ENCODE measurements around the gene OVCH1.
A peak's percentile ranks its signal among the peaks of the same experiment; 100 is the strongest.

Gene OVCH1

GRCh38 chr12:29416748-29417147 lies 80.7 kb downstream of the OVCH1 start:
- no peak overlapping the region for H3K4me3 ChIP-seq (ENCODE audit: low read length)
- TF ChIP-seq, protein P1, sequence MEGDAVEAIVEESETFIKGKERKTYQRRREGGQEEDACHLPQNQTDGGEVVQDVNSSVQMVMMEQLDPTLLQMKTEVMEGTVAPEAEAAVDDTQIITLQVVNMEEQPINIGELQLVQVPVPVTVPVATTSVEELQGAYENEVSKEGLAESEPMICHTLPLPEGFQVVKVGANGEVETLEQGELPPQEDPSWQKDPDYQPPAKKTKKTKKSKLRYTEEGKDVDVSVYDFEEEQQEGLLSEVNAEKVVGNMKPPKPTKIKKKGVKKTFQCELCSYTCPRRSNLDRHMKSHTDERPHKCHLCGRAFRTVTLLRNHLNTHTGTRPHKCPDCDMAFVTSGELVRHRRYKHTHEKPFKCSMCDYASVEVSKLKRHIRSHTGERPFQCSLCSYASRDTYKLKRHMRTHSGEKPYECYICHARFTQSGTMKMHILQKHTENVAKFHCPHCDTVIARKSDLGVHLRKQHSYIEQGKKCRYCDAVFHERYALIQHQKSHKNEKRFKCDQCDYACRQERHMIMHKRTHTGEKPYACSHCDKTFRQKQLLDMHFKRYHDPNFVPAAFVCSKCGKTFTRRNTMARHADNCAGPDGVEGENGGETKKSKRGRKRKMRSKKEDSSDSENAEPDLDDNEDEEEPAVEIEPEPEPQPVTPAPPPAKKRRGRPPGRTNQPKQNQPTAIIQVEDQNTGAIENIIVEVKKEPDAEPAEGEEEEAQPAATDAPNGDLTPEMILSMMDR (IDR thresholded peaks at IDR 0.05; ENCODE audit: insufficient read depth, low read depth, low read length, missing control alignments): no peak
- DNase-seq (ENCODE audit: low read depth): no peak

DNA sequence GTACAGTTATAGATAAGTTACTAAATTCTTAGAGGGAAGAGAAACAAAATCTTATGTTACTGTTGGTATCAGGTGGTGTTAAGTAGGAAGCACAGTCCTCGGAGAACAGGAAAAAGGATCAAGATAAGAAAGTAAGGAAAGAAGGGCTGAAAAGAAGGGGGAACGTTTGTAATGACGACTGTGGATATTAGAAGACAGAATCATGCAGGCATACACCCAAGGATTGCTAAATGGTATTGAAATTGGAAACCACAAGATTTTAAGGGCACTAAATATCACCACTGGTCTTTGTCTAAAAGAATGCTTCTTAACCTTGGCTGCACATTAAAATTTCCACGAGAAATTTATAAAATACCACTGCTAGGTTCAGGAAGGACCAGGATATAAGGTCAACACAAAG lies 82.4 kb downstream of the OVCH1 start:
- no peak for DNase-seq (ENCODE audit: low read depth)
- no peak overlapping the region for H3K4me3 ChIP-seq (ENCODE audit: low read length)
- TF ChIP-seq, protein P1 (IDR thresholded peaks at IDR 0.05; ENCODE audit: insufficient read depth, low read depth, low read length, missing control alignments): no peak

DNA sequence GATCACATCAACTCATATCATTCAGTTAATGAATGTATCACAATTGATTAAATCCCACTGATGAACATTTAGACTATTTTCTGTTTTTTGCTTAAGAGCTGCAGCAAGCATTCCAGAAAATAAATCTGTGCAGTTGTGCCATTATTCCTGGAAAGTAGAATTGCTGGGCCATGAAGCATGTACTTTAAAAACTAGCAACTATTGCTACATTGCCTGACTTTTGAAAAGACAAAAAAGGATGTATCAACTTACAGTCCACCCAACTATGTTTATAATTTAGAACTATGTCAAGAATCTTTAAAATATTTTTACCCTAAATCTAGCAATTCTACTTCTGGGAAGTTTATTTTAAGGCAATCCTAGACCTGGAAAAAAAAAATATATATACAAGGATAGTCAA lies 83.1 kb downstream of the OVCH1 start:
- H3K4me3 ChIP-seq (ENCODE audit: low read length): no peak overlapping the region
- TF ChIP-seq, protein P1 (IDR thresholded peaks at IDR 0.05; ENCODE audit: insufficient read depth, low read depth, low read length, missing control alignments): no peak
- DNase-seq (ENCODE audit: low read depth): no peak

GRCh38 chr12:29405561-29405960 lies 91.9 kb downstream of the OVCH1 start:
- no peak for DNase-seq (ENCODE audit: low read depth)
- TF ChIP-seq, protein P1 (IDR thresholded peaks at IDR 0.05; ENCODE audit: insufficient read depth, low read depth, low read length, missing control alignments): no peak
- no peak overlapping the region for H3K4me3 ChIP-seq (ENCODE audit: low read length)

DNA sequence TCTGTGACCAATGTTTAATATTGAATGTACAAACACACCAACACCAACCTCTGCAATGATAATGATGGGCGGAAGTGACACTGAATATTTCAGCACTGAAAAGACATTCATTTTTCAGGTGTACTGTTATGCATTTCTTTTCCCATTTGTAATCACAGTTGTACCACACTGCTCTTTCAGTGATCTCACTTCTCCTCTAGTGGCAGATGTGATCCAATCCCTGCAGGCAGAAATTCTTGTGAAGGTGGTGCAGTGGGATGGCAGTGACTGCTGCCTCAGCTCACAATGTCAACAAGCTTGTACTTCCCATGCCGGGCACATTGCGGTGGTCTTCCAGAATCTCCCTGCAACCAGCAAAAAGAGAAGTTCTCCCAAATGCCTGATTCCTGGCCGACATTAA lies 93.5 kb downstream of the OVCH1 start:
- TF ChIP-seq, protein P1 (IDR thresholded peaks at IDR 0.05; ENCODE audit: insufficient read depth, low read depth, low read length, missing control alignments): peak; percentile 7
- no peak for DNase-seq (ENCODE audit: low read depth)

GRCh38 chr12:29402437-29402836 lies 95.0 kb downstream of the OVCH1 start:
- TF ChIP-seq, protein P1 (IDR thresholded peaks at IDR 0.05; ENCODE audit: insufficient read depth, low read depth, low read length, missing control alignments): no peak
- DNase-seq (ENCODE audit: low read depth): no peak
- no peak overlapping the region for H3K4me3 ChIP-seq (ENCODE audit: low read length)

More for the DNA sequence above, 93.5 kb downstream of the OVCH1 start:
- H3K4me3 ChIP-seq (ENCODE audit: low read length): no peak overlapping the region

- TF ChIP-seq, protein P1 (IDR thresholded peaks at IDR 0.05; ENCODE audit: insufficient read depth, low read depth, low read length, missing control alignments): no peak
- DNase-seq (ENCODE audit: low read depth): no peak
- no peak overlapping the region for H3K4me3 ChIP-seq (ENCODE audit: low read length)
Observed at GRCh38 chr12:29398495-29398894, 99.0 kb downstream of the OVCH1 start.

Data from epithelial cell of esophagus (primary cell).